Ramos (cell line): Measurements from ENCODE around the gene DUSP7.
"Not testable (repeated sequence)": the region's sequence is repeated elsewhere in the genome, so short reads cannot be mapped to it uniquely, and the experiment has no call there.

Experiments
- in situ Hi-C: fragments of 300-500 bp; cut with MboI; formaldehyde crosslinking; loops from one replicate; pipeline ENCODE4 v1.14.3; 2022; ENCODE audit warnings: low sequenced_read_pairs; ENCODE audit not compliant: unreplicated experiment

The DUSP7 gene

DNA sequence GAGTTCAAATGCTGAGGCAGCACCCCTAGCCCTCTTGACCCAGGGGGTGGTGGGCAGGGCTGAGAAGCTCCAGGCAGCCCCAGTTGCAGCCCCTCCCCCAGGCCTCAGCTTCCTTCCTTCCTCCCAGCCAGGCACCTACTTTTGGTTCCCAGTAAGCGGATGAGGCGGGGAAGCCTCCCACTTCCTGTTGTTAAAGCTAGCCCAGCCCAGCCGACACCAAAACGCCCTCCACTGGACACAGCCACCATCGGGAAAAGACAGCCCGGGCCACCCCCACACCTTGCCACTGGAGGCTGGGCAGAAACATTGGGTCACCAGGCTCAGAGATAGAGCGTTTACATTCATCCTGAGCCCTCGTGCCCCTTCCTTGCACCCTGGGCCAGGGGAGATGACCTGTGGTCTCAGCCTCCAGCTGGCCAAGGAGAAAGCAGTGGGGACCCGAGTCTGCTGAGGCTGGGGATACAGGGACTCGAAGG is 3.5 kb downstream of the DUSP7 start:
- in situ Hi-C loops = no loop called here

- in situ Hi-C loops = no loop called here
These were observed 4.9 kb downstream of the DUSP7 start for GRCh38 chr3:52051444-52051843.

DNA sequence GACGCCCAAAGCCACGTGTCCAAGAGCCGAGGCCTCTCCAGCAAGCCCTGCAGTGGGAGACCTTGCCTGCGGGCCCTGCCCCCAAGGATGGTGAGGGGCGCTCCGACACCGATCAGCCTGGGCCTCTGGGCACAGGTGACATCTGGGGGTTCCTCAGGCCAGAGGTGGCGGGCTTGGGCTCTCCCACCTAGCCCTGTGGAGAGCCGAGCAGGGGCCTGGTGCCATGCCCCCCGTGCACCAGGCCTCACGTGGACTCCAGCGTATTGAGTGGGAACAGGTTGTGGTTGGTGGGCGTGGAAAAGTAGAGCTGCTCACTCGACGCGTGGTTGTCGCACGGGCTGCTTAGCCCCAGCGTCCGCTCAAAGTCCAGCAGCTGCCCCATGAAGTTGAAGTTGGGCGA is 5.8 kb downstream of the DUSP7 start:
- in situ Hi-C loops = no loop called here

DNA sequence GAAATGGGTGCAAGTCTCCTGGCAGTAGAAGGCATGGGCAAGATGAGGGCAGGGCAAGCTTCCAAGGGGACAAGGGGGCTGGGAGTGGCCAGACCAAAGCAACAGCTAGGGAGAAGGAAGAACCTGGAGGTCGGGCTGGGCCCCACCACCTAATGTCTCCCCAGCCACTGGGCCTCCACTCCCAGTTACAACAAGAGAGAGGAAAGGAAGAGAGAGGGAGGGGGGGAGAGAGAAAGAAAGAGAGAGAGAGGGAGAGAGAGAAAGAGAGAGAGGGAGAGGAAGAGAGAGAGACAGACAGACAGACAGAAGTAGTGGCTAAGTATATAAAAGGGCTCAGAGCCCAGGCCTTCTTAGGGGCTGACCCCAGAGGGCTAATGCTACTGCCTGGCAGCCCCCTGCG is 6.9 kb downstream of the DUSP7 start:
- in situ Hi-C loops = no loop called here

GRCh38 chr3:52047295-52047960 is 8.9 kb downstream of the DUSP7 start:
- in situ Hi-C loops = no loop called here

DNA sequence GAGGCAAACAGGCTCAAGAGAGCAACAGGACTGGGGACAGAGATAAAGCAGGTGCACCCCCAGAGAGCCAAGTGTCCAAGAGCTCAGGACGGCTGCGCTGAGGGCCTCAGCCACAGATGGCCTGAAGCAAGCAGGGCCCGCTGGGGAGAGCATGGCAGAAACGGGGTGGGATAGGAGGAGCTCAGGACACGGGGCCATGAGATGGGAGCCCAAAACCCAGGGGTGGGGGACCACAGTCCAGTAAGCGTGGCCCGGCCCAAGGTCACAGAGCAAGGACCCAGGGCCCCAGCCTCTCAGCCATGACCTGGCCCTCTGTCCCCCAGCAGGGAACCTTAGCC is 9.5 kb downstream of the DUSP7 start:
- in situ Hi-C loops = no loop called here

DNA sequence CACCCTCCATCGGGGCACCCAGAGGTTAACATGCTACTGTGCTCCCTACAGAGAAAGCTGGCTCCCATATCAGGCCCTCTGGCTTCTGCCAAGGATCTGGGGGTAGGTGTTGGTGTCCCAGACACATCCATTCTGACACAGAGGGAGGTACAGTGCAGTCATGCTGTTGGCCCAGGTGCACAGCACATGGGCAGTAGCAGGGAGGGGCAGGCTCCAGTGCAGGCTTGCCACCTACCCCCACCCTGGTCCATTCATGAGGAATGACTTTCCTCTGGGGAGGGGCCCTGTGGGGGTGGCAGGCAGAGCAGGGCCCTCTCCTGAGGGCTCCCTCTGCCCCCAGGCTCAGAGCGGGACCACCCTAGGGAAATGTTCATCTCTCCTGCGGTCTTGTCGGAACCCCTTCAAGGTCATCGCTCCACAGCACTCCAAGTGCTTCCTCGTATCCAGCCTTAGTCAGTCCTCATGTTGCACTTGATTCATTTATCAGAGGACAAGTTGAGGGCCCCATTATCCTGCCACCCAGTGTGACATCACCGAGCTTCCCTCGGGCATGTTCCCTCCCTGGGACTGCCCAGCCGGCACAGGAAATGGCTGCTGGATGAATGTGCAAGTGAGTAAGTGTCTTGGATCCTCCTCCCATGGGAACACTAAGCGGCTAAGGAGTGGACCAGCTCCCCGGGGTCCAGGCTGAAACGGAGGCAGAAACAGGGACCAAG is 10.0 kb downstream of the DUSP7 start:
- in situ Hi-C loops = no loop called here

DNA sequence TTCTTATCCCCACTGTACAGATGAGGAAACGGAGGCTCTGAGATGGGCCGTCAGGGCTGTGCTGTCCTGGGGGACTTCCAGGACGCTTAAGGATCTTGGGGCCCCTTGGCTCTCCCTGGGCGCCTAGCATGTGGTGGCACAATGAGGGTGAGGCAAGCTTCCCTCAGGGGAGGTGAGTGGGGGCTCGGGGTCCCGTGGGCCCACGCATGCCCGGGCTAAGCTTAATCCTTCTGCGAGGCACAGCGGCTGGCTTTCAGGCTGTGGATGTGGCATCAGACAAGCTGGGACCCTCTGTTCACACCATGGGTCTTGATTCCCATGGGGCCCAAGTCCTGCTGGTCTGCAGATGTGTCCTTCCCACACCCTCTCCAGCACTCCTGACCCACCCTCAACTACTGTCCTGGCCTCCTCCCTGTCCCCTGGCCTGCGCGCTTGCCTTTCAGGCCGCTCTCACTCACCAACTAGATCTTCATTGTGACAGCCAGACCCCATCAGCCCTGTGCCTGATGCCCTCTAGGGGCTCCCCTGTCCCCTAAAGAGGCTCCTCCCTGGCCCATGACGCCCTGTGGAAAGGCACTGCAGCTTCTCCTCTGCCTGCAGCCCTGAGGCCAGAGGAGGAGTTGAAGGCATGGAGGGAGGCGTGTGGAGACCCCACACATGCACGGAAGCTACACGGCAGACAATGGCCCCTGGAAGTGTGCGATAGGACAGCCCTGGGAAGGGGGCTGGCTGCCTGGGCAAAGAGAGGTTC is 11.3 kb downstream of the DUSP7 start:
- in situ Hi-C loops = no loop called here

- in situ Hi-C loops = no loop called here
These were observed 12.6 kb downstream of the DUSP7 start for GRCh38 chr3:52043750-52044149.

DNA sequence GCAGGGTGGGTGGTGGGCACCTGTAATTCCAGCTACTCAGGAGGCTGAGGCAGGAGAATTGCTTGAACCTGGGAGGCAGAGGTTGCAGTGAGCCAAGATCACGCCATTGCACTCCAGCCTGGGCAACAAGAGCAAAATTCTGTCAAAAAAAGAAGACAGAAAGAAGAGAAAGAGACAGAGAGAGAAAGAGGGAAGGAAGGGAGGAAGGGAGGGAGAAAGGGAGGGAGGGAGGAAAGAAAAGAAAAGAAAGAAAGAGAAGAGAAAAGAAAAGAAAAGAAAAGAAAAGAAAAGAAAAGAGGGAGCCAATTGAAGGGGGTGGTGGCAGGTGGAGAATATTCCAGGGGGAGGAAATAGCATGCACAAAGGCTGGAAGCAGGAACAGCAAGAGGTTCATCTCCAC is 13.3 kb downstream of the DUSP7 start:
- in situ Hi-C loops = not testable (repeated sequence)

DNA sequence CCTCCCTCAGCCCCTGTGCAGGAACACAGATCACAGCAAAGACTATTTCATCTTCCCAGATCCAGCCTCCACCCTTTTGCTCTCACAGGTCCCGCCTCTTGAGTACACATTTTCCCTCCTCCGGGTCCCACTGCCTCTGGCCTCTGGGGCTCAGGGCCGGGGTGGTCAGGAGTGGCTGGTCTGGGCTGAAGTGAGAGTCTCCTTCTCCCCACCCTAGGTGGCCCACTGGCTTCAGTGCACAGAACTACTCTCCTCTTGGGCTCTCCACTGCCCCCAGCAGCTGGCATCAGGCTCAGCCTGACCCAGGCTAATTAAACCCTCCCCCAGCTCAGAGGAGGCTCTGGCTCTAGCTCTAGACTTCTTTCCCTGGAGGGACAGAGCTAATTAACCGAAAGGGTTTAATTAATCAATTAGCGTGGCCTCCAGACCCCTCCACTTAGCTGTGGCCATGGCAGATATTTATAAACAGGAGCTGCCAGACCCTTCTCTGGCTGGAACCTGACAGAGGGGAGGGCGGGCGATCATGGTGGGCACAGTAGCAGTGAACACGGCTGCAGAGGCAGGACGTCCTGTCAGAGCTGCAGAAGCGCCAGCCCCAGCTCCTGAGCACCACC is 15.1 kb downstream of the DUSP7 start:
- in situ Hi-C loops = no loop called here

DNA sequence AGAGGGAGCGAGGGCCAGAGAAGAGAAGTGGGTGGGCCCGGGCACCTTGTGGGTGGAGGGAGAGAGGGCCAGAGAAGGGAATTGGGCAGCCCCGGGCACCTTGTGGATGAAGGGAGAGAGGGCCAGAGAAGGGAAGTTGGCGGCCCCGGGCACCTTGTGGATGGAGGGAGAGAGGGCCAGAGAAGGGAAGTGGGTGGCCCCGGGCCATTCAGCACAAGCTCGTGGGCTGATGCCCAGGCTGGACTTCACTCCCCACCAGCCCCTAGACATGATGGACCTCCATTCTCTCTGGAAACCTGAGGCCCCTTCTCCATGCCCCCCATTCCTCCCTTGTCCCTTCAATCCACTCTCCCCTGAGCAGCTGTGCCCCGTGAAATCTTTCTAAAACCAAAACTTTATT is 15.8 kb downstream of the DUSP7 start:
- in situ Hi-C loops = no loop called here

GRCh38 chr3:52039846-52040245 is 16.5 kb downstream of the DUSP7 start:
- in situ Hi-C loops = no loop called here

DNA sequence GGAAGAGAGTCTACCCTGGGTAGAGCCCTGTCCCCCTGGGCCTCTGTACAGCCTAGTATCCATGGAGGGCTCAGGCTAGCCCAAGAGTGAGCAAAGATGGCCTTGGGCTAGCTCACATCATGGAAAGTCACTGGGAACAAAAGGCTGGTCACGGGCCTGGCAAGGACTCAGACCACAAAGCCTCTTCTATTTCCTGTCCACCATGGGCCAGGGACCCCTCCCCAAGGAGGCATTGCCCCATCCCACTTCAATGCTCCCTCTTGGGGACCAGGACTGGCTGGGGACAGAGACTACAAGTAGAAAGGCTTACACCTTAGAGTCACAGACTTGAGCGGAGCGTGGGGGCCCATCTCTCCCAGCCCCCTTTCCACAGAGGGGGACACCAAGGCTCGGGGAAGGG is 16.9 kb downstream of the DUSP7 start:
- in situ Hi-C loops = no loop called here

DNA sequence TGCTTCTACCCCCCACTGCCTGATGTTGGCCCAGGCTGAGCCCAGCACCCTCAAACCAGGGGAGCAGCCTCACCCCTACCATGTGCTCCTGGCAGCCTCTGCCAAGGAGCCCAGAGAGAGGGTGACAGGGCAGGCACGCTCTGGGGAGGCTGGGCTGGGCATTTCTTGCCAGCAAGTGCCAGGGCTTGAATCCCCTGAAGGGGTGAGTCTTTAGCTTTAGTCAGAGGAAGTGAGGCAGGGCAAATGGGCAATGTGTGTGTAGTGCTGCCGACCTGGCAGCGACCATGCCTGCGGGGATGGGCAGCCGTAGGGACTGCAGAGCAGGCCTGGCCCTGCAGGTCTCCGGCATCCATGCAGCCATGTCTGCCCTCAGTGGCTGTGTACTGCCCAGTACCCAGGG is 18.1 kb downstream of the DUSP7 start:
- in situ Hi-C loops = no loop called here

DNA sequence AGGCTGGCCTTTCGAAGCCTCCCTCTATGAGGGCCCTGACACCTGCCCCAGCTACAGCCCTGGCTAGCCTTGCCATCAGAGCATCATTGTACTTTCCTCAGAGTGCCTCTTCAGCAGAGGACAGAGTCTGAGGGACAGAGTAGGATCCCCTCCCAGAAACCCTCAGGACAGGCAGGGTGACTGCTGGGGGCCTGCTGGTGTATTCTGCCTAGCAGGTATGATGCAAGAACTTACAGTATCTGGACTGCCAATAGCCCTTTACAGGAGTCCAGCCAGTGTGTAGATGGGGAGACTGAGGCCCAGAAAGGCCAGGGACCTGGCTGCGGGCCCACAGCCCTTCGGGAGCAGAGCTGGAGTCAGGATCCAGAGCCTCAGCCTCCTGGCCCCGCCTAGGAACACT is 19.1 kb downstream of the DUSP7 start:
- in situ Hi-C loops = no loop called here

- in situ Hi-C loops = no loop called here
These were observed 19.5 kb downstream of the DUSP7 start for GRCh38 chr3:52036829-52037228.

GRCh38 chr3:52036222-52036694 is 20.1 kb downstream of the DUSP7 start:
- in situ Hi-C loops = no loop called here

DNA sequence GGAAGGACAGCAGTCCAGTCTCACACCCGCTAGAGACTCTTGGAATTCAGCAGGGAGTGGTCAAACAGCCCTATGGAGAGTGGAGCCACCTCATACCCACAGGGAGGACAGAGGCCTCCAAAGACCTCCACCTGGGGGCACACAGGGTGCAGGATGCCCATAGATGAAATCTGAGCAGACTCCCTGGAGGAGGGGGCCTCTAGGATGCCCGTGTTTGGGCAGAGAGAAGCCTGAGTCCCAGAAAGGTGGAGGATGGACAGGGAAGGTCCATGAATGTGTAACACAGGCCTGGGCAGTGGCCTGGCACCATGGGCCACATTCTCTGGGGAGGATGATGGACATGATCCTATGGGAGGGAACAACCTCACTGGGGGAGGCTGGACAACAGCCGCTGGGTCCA is 21.7 kb downstream of the DUSP7 start:
- in situ Hi-C loops = no loop called here

- in situ Hi-C loops = no loop called here
These were observed 22.2 kb downstream of the DUSP7 start for GRCh38 chr3:52034212-52034611.

DNA sequence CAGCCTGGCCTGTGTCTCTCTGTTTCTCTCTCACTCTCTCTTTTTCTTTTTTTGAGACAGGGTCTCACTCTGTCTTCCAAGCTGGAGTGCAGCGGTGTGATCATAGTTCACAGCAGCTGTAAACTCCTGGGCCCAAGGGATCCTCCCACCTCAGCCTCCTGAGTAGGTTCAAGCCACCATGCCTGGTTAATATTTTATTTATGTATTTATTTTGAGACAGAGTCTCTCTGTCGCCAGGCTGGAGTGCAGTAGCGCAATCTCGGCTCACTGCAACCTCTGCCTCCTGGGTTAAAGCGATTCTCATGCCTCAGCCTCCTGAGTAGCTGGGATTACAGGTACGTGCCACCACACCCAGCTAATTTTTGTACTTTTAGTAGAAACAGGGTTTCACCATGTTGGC is 22.6 kb downstream of the DUSP7 start:
- in situ Hi-C loops = not testable (repeated sequence)
